GM12872 (cell line): ENCODE measurements around the gene LINGO1.

ENCODE experiments used
- CTCF ChIP-seq: IDR thresholded peaks from 3 replicates; pipeline ENCODE4 v1.5.1; 2011; ENCODE audit warnings: low read depth, mild to moderate bottlenecking, low read length, moderate library complexity; ENCODE audit not compliant: insufficient read depth

The LINGO1 gene

GRCh38 chr15:77671362-77672056 is 38.8 kb upstream of the LINGO1 start:
- no peak for TF ChIP-seq CTCF

- no peak for TF ChIP-seq CTCF
These were observed 38.0 kb upstream of the LINGO1 start for GRCh38 chr15:77670558-77671361.

GRCh38 chr15:77669896-77670295 is 37.2 kb upstream of the LINGO1 start:
- no peak for TF ChIP-seq CTCF

- TF ChIP-seq CTCF = no peak
These were observed 34.9 kb upstream of the LINGO1 start for GRCh38 chr15:77667338-77668234.

GRCh38 chr15:77666296-77666660 is 33.6 kb upstream of the LINGO1 start:
- TF ChIP-seq CTCF = no peak

- no peak for TF ChIP-seq CTCF
These were observed 33.0 kb upstream of the LINGO1 start for GRCh38 chr15:77665530-77666295.
